ENCODE data around the gene HOTAIR. TPM values are rescaled to one million over a fixed set of nuclear protein-coding genes. Genes with fewer than 3 reads are reported as not detected.

HOTAIR gene
- total RNA-seq, 1 experiment from 2014 or later = not detected

DNA sequence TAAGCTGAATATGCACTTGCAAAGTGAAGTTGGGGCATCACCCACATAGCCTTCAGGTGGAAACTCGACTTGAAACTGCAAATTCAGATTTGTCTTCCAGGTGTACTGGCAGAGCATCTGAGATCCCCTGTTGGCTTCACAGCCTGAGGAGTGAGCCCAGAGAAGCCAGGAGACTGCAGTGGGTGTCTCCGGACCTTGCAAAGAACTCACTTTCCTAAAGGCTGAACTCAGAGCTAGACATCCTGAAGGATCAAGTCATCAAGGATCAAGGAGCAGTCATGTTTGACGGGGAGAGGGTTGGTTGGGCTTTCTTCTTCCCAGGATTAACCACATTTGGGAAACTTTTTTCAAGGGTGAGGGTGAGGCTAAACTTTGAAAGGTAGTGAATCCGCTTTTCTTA lies 45.2 kb downstream of the HOTAIR start:
- WGBS (ENCODE audit: extremely low coverage, insufficient read length, low lambda C conversion rate) = no CpG with 5 or more reads among the region's 4 CpGs
- H3K4me3 Mint-ChIP-seq = no peak overlapping the region
- no peaks in the 10 kb centered on the region for H3K36me3 Mint-ChIP-seq (ENCODE audit: insufficient read depth in 1 of 3, low read depth in 3 of 3)
- Histone ChIP-seq H3K4me2 (ENCODE audit: insufficient read depth, insufficient read length, low read length) (no peak overlapping the region), H2BK12ac (ENCODE audit: insufficient read length, low read depth, low read length) (no peak overlapping the region), H3K14ac (ENCODE audit: insufficient read depth, low read length) (no peak overlapping the region), H3K23ac (ENCODE audit: insufficient read length, low read depth, low read length) (no peak overlapping the region), H3K18ac (ENCODE audit: insufficient read length, low read depth, low read length) (no peak overlapping the region), H3K23me2 (ENCODE audit: insufficient read length, low read depth, low read length, poor library complexity, severe bottlenecking) (no peaks in the 10 kb centered on the region), H3K56ac (ENCODE audit: insufficient read length, low read depth, low read length) (no peak overlapping the region), H4K20me1 (ENCODE audit: control insufficient read depth, insufficient read depth, insufficient read length) (no peaks in the 10 kb centered on the region), H2BK120ac (ENCODE audit: low read depth, low read length, poor library complexity, severe bottlenecking) (no peak overlapping the region), H3K79me2 (ENCODE audit: insufficient read depth, low read length) (no peaks in the 10 kb centered on the region), H3K27ac (ENCODE audit: insufficient read length, low read depth, low read length) (no peak overlapping the region), H4K8ac (replicated peaks; ENCODE audit: insufficient read length, low read depth, low read length) (no peak overlapping the region), H3K79me1 (ENCODE audit: insufficient read depth, low read depth, low read length, poor library complexity, severe bottlenecking) (no peaks in the 10 kb centered on the region), H2BK5ac (ENCODE audit: insufficient read length, low read length) (no peak overlapping the region), H3K9ac (ENCODE audit: extremely low read depth, insufficient read length, low read length) (no peak overlapping the region), H3T11ph (ENCODE audit: low read length) (no peak overlapping the region), H3K27me3 (ENCODE audit: insufficient read depth, low read length) (peaks cover 98% of the 10 kb centered on the region), H2BK20ac (ENCODE audit: low read depth, low read length, poor library complexity, severe bottlenecking) (no peak overlapping the region), H2BK15ac (ENCODE audit: low read depth, low read length) (0 out of 2 replicates have a peak overlapping the region, but pooled peaks have one; percentile 45), H4K91ac (ENCODE audit: insufficient read length, low read depth, low read length) (no peak overlapping the region), H3K9me3 (ENCODE audit: control insufficient read depth, low read depth, low read length) (no peaks in the 10 kb centered on the region), H4K5ac (ENCODE audit: insufficient read length, low read depth, low read length) (no peak overlapping the region), H2AFZ (ENCODE audit: low read length) (no peak overlapping the region), H3K4me1 (ENCODE audit: insufficient read depth, low read length) (no peaks in the 10 kb centered on the region), H2AK5ac (ENCODE audit: insufficient read length, low read length) (no peak overlapping the region), H3K4ac (ENCODE audit: low read depth, low read length) (no peak overlapping the region)
- no peak overlapping the region for H3K27ac Mint-ChIP-seq
- TF ChIP-seq, protein P1, sequence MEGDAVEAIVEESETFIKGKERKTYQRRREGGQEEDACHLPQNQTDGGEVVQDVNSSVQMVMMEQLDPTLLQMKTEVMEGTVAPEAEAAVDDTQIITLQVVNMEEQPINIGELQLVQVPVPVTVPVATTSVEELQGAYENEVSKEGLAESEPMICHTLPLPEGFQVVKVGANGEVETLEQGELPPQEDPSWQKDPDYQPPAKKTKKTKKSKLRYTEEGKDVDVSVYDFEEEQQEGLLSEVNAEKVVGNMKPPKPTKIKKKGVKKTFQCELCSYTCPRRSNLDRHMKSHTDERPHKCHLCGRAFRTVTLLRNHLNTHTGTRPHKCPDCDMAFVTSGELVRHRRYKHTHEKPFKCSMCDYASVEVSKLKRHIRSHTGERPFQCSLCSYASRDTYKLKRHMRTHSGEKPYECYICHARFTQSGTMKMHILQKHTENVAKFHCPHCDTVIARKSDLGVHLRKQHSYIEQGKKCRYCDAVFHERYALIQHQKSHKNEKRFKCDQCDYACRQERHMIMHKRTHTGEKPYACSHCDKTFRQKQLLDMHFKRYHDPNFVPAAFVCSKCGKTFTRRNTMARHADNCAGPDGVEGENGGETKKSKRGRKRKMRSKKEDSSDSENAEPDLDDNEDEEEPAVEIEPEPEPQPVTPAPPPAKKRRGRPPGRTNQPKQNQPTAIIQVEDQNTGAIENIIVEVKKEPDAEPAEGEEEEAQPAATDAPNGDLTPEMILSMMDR (conservative IDR thresholded peaks at IDR 0.05) = no peak
- peaks cover 4 to 7% of the 10 kb centered on the region in 2 experiments; a peak in 4 of 5 replicates for H3K9me3 Mint-ChIP-seq
- peaks cover 100% of the 10 kb centered on the region for H3K27me3 Mint-ChIP-seq (ENCODE audit: low read depth)
- DNase-seq = no peak
- H3K4me1 Mint-ChIP-seq = peaks cover 0 to 5% of the 10 kb centered on the region in 2 experiments; a peak in 1 of 4 replicates
